HG03520 (cell line): ENCODE results near the gene ZEB2.
"Not testable (repeated sequence)": the region's sequence is repeated elsewhere in the genome, so short reads cannot be mapped to it uniquely, and the experiment has no call there.

Experiments used
- ATAC-seq: cut with Tn5 transposase; IDR thresholded peaks from one replicate; pipeline ENCODE4 v1.9.1; 2021; ENCODE audit warnings: mild to moderate bottlenecking, moderate library complexity; ENCODE audit not compliant: unreplicated experiment

Gene ZEB2

GRCh38 chr2:144390424-144391020, 129.4 kb downstream of the ZEB2 start:
- no peak for ATAC-seq

GRCh38 chr2:144389930-144390311, 130.0 kb downstream of the ZEB2 start:
- ATAC-seq, result no peak

DNA sequence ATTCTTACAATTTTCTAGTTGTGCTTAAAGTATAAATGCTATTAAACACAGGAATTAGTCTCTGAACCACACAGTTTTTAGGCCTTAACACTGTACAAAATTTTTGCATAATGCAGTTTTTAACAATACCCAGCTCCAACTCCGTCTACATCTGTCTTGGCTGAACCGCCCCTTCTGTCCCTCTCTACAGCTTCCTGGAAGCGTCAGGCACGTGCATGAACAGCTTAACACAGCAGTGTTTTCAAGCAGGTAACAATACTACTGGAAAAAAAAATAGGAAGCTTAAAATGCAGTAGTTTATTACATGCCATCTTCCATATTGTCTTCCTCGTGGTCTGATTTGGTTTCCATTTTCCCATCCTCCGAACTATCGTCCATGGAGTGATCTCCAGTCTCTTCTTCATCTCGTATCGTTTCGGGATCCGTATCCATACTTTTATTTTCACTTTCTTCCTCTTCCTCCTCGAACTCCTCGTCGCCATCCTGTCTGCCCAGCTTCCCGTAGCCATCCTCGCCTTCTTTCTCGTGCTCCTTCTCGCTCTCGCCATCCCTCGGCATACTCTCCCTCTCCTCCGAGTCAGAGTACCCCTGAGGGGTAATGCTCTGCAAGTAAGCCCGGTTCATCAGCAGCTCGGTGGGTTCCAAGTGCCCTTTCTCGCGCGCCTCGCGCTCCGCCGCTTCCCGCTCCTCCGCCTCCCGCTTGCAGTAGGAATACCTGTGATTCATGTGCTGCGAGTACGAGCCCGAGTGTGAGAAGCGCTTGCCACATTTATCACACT, 130.6 kb downstream of the ZEB2 start:
- ATAC-seq, result no peak

- no peak for ATAC-seq
Measured at GRCh38 chr2:144385381-144385780, 134.5 kb downstream of the ZEB2 start.

GRCh38 chr2:144383571-144384100, 136.3 kb downstream of the ZEB2 start:
- ATAC-seq, result no peak

GRCh38 chr2:144382849-144383248, 137.1 kb downstream of the ZEB2 start:
- ATAC-seq, result peak; percentile 95

DNA sequence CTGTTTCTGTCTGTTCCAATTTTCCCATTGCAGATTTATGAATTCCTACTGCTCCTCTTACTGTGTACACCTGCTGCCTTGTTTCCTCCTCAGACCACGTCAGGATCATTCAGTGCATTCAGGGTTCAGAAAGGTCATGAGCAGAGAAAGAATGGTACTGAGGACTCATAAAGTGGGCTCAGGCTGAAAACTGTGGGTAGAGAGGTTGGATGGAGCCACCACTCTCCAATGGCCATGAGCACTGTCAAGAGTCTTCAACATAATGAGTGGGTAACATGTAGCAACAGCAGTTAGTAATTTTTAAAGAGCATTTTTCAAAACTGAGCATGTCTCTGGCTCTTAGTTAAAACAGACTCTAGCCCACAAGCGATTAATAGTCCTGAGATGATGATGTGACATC, 138.2 kb downstream of the ZEB2 start:
- ATAC-seq, result no peak

- no peak for ATAC-seq
Measured at GRCh38 chr2:144379851-144380311, 140.0 kb downstream of the ZEB2 start.

- ATAC-seq, result no peak
Measured at GRCh38 chr2:144378551-144378950, 141.4 kb downstream of the ZEB2 start.

DNA sequence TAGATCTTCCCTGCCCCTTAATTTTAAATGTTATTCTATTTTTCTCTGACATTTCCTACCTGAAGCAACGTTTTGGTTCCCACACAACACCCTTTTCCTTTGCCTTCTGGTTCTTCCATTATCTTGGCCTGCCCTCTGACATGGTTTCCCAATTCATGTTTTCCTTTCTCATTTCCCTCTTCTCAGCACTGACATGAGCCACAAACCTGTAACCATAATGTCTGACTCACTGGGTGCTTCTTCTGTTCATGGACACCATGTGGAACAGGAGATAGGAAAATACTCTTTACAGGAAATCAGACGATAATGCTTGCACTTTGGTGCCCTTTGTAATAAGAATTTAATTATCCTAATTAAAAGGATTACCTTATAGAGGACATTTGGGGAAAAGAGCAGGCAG, 142.0 kb downstream of the ZEB2 start:
- no peak for ATAC-seq

DNA sequence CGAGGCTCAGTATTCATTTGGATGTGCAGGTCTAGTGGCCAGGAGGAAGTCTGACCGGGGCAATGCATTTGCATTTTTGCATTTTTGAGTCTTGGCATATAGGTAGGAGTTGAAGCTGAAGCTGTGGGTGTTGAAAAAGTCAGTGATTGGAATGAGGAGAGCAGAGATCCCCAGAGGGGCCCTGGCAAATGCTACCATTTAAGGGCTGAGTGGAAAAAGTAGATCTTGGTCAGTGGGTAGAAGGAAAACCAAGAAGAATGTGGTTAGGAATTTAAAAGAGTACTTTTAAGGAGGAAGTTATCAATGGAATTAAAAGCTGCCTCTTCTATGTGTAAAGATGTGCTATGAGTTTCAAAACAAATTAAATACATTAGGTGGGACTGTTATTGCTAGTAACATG, 143.0 kb downstream of the ZEB2 start:
- ATAC-seq, result no peak

GRCh38 chr2:144376460-144376859, 143.5 kb downstream of the ZEB2 start:
- no peak for ATAC-seq

DNA sequence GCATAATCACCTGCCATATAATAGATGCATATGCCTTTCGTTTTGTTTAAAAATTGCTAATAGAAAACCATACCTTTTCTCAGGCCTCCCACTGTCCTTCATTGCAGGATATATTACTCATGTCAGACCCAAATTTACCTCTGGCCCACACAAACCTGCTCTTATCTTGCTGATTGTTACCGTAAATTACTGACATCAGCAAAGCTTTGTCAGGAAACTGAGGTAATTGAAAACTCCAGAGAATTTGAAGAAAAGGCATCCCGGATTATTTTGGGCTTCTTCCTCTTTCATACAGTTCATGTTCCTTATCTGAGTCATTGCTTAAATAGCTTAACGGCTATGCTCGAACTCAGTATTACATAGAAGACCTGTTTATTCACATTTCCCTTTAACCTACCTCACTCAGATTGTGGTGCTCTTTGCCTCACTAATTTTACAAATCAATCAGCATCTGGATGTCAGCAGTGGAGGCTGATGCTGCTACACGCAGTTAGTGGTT, 145.7 kb downstream of the ZEB2 start:
- peak; percentile 57 for ATAC-seq

DNA sequence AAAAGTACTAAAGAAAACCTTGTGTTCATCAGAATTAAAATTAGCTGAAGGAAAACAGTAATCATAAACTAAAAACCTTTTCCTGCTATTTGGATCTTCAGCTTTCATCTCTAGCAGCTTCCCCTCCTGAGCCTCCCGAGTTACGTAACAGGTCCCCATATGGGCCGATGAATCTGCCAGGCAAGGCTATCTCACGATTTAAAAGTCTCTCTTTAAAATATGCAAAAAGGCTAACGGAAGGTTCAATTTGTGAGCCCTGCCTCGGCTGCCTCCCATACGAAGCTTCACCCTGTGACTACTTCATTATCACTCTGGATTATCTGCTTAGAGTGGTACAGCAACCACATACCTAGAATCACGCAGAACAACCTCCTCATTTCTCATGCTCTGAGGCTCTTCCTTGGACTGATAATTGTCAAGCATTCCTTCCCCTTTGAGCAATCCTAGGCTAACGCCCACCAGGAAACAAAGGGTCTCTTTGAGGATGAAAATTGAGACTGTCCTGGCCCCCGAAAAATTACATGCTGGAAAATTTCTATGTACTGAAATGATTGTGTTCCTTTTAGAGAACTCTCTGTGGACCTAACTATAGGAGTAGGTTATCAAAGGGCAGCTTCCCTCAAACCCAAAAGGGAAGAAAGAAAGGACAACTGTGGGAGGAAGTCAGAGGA, 147.4 kb downstream of the ZEB2 start:
- ATAC-seq, result no peak

- ATAC-seq, result no peak
Measured at GRCh38 chr2:144370937-144371584, 148.9 kb downstream of the ZEB2 start.

- no peak for ATAC-seq
Measured at GRCh38 chr2:144369416-144369815, 150.5 kb downstream of the ZEB2 start.

- ATAC-seq, result no peak
Measured at GRCh38 chr2:144366825-144367429, 153.0 kb downstream of the ZEB2 start.

- ATAC-seq, result peak; percentile 86
Measured at GRCh38 chr2:144364944-144365738, 154.8 kb downstream of the ZEB2 start.

GRCh38 chr2:144364247-144364646, 155.7 kb downstream of the ZEB2 start:
- ATAC-seq, result not testable (repeated sequence)

DNA sequence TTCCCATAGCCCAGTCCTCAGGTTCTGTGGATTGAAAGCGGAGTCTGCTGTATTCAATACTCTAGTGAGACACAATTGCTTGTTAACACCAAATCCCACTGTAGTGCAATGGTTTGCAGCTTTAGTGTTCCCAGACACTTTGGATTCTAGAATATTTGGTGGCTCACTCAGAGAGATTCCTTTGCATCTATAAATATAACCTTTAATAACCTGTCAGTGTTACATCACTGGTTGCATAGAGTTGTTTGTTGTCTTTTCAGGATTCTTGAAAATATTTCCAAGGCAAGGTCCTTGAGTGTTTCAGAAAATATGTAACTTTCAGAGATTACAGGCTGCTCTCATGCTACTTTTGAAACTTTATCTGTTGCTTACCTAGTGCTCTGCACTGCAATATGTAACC, 157.5 kb downstream of the ZEB2 start:
- ATAC-seq, result no peak
